Astrocyte (in vitro differentiated cells and primary cell): ENCODE data around the gene MROH2B.

Source experiments
- CTCF ChIP-seq: IDR thresholded peaks from 2 replicates; pipeline ENCODE4 v1.5.1; 2011; ENCODE audit warnings: low read depth, mild to moderate bottlenecking, inconsistent platforms, low read length, moderate library complexity; ENCODE audit not compliant: insufficient read depth
- EZH2 ChIP-seq: IDR thresholded peaks from 2 replicates; pipeline ENCODE4 v1.6.1; 2012; ENCODE audit warnings: mild to moderate bottlenecking, low read length, inconsistent platforms; ENCODE audit not compliant: insufficient read depth

GRCh38 chr5:40960037-40960436 lies 111.1 kb downstream of the MROH2B start:
- TF ChIP-seq CTCF (no peak), EZH2 (no peak)
